GM18868 (cell line): ENCODE results near the gene CD300LG.
"Not testable (repeated sequence)": the region's sequence is repeated elsewhere in the genome, so short reads cannot be mapped to it uniquely, and the experiment has no call there.

Source experiments
- ATAC-seq: cut with Tn5 transposase; IDR thresholded peaks from one replicate; pipeline ENCODE4 v1.9.1; 2021; ENCODE audit warnings: mild to moderate bottlenecking, moderate library complexity; ENCODE audit not compliant: unreplicated experiment

The CD300LG gene

DNA sequence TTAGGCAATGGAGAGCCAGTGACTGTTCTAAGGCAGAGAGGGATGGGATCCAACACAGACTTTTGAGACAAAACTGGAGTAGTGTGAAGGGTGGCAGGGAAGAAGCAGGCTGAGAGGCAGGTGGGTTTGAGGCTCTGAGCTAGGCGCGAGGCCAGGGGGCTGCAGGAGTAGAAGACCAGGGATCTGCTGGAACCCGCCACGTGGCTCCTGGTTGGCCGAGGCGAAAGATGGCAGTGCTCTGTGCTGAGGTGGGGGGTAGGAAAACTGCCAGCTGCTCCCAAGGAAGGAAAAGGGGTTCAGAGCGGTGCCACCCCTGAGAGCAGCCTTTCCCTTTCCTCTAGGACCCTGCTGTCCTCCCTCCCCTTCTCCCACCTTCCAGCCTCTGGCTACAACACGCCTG is 5.6 kb downstream of the CD300LG start:
- ATAC-seq, result no peak

DNA sequence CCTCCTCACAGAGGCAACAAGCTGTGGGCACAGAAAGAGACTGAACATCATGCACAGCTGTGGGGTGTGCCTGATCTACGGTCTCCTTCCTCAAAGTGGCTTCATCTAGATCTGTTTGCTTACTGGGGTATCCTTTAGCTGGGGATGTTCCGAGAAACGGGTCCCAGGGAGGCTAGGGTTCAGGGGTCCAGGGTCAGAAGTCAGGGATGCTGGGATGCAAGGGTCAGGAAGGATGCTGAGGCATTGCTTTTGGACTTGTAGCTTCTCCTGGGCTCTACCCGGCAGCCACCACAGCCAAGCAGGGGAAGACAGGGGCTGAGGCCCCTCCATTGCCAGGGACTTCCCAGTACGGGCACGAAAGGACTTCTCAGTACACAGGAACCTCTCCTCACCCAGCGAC is 6.6 kb downstream of the CD300LG start:
- no peak for ATAC-seq

DNA sequence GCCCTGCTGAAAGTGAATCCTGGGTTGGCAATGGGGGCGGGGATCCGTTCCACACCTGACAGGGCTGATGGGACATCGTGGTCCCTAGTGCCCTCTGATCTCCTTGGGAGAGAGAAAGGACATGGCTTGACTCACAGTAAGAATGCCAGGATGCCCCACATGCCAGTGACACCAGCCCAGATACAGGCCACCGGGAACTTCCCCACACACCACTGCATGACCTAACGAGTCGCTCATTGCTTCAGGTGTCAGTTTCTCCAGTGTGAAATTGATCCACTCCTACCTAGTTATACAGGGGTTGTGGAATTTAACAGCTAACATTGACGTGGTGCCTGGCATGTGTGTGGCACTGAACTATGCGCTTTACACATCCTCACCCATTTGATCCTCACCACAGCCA is 7.5 kb downstream of the CD300LG start:
- no peak for ATAC-seq

DNA sequence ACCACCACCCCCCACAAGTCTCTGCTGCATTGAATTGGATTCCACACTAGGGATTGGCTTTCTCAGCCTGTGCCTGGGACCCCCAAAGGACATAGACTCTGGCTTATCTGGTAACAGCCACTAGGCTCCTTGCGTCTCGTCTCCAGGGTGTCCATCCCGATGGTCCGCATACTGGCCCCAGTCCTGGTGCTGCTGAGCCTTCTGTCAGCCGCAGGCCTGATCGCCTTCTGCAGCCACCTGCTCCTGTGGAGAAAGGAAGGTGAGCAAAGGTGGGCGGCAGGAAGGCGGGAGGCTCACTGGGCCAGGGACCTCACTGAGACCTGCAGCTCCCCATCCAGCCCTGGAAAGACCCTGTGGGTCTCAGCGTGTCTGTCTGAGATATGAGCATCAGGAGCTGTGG is 8.1 kb downstream of the CD300LG start:
- no peak for ATAC-seq

DNA sequence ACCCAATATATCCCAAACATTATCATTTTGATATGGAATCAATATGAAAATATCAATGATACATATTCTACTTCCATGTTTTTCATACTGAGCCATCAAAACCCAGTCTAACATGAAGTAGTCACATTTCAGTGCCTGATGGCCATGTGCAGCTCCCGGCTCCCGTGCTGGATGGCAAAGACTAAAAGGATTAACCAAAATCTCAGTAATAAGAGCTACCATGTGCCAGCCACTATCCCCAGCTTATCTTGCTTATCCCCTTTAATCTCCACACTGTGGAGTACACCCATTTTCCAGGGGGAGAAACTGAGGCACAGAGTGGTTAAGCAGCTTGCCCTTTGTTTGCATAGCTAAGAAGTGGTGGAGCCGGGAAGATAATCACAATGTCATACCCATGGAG is 9.2 kb downstream of the CD300LG start:
- ATAC-seq, result no peak

DNA sequence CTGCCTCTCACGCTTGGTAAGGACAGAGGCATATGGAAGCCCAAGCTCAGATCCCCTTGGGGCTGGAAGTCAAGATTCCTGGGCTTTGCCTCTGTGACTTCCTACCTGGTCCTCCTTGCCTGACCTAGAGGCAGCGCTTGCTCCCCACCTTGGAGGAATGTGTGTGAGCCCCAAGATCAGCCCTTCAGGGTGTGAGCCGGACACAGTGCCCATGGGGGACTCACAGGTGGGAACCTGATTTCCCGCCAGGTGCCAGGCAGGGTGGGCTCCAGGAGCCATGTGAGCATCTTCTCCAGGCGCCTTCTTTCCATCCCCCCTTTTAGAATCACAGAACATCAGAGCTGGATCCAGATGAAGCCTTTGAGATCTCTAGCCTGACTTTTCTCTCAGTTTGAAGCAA is 10.2 kb downstream of the CD300LG start:
- ATAC-seq, result no peak

DNA sequence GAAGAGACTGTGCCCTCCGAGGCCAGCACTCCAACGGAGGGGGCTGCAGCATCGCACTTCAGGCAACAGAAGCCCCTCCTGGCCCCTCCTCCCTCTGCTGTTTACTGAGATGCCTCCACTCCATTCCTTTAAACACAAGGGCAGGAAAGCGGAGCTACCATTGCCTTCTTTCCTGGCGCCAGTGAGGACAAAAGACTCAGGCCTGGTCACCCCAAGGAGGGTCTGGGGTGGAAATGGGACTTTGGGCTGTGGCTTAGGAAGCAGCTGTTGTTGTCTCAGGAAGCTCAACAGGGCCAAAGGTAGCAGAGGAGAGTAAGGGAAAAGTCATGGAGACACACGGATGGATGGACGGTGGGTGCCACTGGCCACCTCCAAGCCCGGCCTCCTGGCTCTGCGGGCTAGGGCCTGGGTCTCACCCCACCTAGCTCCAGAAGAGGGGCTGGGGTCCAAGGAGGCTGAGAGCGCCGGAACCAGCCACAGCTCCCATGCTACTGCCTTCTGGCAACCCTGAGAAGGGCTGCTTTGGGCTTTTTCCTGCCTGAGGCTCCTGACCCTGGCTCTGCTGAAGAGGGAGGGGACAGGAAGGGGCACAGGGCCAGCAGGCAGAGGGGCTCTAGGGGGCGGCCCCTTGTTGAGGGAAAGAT is 11.1 kb downstream of the CD300LG start:
- ATAC-seq, result no peak

DNA sequence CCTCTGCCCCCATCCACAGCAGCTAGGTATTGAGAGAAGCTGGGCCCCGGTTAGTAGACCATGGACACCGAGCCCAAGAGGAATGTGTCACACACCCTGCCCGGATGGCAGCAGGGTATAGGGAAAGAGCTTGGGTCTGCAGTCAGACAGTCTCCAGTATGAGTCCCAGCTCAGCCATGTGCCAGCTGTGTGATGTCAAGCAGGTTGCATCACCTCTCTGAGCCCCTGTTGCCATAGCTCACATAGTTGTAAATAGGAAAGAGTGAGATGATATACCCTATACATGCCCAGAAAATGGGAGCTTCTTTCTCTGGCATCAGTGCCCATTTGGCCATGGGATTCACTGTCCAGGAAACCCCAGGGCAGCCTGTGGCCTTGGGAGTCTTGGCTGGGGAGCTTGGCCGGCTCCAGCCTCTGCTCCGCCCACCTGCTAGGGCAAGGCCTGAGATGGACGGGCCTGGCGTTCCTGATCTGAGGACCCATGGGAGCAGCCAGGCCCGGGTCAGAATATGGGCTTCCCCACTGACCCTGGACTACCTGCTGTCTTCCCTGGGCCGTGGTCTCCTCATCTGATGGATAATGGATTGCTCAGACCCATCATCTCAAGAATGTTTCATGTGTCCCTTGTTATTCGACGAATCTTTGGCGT is 13.2 kb downstream of the CD300LG start:
- no peak for ATAC-seq

DNA sequence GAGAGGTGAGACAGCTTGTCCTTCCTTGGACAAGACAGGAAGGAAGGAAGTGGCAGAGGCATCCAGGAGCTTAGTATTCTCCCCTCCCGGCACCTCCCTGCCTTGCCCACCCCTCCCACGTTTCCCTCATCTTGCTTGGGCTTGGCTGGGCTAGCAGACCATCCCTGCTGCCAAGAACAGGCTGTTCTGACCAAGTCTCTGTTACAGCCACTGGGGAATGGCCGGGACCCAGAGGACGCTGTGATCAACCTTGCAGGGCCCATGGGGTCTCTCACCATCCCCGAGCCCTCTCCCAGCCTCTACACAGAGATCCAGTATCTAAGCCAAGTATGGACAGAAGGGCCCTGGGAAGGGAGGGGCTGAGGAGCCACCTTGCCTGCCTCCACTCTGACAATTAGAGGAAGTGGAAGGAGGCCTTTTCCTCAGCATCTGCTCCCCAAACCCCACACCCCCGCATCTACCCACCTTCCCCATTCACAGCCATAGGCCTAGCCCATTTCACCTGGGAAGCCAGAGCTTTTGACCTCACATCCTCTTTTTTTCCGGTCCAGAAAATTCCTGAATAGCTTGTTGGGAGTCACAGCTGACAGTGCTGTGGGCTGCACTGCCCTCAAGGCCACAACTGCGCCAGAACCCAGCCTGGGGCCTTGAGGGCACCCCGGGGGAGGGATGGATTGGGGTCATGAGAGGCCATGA is 14.1 kb downstream of the CD300LG start:
- no peak for ATAC-seq

DNA sequence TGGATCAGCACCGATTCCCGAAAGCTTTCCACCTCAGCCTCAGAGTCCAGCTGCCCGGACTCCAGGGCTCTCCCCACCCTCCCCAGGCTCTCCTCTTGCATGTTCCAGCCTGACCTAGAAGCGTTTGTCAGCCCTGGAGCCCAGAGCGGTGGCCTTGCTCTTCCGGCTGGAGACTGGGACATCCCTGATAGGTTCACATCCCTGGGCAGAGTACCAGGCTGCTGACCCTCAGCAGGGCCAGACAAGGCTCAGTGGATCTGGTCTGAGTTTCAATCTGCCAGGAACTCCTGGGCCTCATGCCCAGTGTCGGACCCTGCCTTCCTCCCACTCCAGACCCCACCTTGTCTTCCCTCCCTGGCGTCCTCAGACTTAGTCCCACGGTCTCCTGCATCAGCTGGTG is 15.0 kb downstream of the CD300LG start:
- no peak for ATAC-seq

DNA sequence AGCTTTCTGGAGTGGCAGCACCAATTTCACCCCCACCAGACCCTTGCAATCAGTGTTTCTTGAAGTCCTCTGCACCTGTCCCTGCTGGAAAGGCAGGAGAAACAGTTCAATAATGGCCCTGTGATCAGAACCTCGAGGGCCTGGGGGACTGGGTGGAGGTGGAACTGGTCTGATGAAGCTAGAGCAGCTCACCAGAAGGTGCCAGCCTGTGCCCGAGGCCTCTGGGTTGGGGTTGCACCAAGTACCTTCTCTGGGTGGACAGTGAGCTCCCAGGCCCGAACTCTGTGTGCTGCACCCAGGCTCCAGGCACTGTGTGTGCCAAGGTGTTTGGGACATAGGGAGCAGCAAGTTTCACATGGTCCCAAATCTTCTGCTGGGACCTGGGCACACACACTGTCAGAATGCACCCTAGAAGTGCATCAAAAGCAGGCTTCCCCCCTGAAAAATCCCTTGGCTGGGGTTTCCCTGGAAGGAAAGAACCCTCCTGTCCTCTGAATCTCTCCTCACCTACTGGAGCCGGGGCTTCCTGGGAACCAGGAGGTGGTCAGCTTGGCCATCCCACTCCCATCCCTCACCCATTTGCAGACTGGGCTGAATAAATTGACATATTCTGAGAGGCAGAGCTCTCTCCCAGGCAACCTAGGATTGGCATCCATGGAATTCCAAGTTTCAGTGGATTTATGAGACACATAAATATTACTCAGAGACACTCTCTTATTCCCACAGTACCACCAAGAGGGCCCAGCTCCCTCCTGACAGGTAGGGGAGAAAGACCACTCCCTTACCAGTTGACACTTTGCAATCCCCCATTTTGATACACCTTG is 17.4 kb downstream of the CD300LG start:
- ATAC-seq, result no peak

DNA sequence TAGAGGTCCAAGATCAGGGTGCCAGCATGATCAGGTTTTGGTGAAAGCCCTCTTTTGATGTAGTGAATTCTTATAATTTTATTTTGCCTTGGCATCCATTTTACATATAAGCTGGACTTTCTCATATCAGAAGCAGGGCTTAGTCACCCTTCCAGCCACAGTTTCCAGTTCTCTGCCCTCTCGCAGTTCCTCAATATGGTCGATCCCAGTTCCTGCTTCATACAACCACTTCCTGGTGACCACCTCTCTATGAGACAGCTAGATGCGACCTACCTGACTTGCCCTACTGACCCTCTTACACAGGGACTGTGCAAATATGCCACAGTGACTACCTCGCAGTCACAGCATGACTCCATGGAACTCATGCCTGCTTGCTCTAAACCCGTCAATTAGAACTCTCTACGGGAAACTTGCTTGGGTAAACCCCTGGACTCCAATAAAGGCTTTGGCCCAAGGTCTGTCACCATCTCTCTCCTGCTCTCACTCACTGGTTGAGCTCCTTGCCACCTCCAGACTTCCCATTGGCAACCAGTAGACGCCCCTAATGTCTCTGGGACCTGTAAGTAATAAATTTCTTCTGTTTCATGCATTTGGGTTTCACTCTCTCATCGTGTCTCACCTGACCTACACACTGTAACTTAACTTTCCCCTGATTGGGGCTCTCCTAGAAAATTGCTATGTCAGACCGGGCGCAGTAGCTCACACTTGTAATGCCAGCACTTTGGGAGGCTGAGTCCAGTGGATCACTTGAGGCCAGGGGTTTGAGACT is 21.4 kb downstream of the CD300LG start:
- no peak for ATAC-seq

DNA sequence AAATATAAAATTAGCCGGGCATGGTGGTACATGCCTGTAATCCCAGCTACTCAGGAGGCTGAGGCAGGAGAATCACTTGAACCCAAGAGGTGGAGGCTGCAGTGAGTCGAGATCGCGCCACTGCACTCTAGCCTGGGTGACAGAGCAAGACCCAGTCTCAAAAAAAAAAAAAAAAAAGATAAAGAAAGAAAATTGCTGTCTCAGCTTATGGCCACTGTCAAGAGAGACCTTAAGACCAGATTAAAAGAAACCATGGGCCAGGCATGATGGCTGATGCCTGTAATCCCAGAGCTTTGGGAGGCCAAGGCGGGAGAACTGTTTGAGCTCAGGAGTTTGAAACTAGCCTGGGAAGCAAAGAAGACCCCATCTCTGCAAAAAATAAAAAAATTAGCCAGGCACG is 22.1 kb downstream of the CD300LG start:
- not testable (repeated sequence) for ATAC-seq

DNA sequence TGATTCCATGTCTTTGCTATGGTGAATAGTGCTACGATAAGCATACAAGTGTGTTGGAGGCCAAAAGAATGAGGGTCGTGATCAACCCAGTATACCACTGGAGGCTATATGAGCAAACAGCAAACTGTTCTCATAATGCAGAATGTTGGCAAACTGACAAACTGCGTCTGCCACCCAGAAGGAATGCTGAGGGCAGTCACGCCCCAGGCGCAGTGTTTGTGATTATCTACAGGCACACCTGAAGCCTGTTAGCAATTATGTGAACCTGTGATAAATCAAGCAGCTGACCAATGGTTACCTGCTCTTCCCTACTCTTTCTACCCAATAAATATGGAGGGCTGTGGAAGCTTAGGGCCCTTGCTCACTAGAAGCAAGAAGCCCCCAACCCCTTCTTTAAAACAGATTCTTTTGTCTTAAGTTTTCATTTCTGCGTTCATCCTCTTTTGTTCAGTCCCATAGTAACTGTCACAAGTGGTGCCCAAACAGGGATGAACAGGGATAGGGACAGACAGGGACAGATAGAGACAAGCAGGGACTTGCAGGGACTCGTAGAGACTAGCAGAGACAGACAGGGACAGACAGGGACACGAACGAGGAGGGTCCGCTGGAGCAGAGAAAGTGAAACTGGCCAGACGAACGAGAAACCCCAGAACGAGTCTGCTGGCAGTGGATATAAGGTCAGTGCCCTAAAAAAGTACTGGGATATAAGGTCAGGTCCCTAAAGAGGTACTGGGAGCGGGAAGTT is 25.1 kb downstream of the CD300LG start:
- no peak for ATAC-seq

DNA sequence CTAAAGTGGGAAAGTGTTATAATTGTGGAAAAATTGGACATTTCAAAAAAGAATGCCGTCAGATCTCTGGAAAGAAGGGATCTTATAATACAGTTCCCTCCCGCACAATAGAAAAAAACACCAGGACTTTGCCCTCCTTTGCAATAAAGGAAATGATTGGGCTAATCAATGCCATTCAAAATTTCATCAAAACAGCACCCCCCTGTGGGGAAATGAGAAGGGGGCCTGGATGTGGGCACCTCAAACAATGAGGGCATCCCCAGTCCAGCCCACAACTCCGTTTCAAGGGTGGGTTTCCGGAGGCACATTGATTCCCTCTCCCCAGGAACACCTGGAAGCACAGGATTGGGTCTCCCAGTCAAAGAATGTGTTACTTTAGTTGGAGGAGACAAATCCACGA is 26.1 kb downstream of the CD300LG start:
- no peak for ATAC-seq

DNA sequence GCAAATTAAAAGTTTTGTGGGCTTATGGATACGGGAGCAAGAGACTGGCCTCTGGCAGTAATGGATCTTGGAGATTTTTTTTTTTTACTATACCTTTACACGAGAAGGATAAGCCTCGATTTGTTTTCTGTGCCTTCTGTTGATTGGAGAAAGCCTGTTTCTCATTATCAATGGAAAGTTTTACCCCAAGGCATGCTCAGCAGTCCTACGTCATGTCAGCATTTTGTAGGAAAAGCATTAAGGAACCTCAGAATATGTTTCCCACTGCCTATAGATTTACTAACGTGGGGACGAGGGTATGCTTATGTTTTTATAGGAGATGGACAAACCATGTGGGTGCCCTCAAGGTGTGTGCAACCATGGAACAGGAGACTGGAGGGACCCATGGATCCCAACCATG is 26.8 kb downstream of the CD300LG start:
- ATAC-seq, result no peak

DNA sequence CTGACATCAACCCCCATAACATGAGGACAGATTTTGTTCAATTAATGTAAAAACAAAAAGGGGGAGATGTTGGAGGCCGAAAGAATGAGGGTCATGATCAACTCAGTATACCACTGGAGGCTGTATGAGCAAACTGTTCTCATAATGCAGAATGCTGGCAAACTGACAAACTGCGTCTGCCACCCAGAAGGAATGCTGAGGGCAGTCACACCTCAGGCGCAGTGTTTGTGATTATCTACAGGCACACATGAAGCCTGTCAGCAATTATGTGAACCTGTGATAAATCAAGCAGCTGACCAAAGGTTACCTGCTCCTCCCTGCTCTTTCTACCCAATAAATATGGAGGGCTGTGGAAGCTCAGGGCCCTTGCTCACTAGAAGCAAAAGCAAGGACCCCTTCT is 27.3 kb downstream of the CD300LG start:
- no peak for ATAC-seq

DNA sequence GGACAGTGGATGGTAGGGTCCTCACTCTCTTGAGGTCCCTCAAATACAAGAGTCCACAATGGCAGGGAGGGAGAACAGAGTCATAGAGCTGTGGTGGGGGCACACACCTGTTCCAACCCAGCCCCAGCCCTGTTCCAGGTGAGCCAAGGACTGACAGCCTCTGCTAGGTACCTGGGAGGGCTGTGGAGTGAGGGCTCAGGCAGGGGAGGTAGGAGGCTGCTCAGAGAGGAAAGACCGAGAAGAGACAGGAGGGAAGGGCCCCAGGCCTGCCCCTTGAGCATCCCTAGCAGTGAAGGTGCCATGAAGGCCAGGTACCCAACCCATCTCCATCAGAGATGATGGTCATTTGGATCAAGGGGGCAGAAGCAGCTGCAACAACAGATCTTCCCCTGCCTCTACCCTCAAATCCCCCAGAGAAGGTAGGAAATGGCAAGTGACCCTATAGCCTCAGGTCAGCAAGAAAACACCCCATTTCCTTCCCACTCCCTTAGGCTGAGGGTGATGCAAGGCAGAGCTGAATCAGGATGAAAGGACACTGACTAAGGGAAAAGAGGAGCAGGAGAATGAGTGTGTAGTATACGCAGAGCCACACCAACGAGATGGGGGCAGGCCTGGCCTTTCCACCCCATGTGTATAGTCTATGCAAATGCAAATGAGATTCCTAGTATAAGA is 28.6 kb downstream of the CD300LG start:
- no peak for ATAC-seq

DNA sequence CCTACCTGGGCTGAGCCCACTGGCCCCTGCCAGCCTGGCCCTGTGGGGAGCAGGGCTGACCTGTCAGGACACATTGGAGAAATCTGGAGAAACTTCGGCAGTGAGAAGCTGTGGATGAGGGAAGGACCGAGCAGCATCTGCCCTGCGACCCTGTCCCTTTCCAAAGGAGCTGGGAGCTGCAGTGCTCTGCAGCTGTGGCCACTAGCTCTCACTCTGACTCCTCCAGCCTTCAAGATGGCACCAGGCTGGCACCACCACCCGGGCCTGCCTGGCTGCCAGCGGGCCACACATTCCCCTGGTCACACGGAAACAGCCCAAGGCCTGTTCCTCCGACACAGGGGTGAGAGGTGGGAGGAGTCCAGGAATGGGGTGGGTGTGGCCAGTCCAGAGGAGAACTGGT is 30.1 kb downstream of the CD300LG start:
- no peak for ATAC-seq
